GM18505 (cell line): ENCODE data around the gene GSG1L.

Source experiments
- ATAC-seq: cut with Tn5 transposase; IDR thresholded peaks from one replicate; pipeline ENCODE4 v1.9.1; 2021; ENCODE audit not compliant: unreplicated experiment
- POLR2A ChIP-seq: IDR thresholded peaks from 4 replicates; pipeline ENCODE4 v1.6.1; 2011; ENCODE audit warnings: borderline replicate concordance; ENCODE audit not compliant: insufficient read depth, insufficient read length; ENCODE audit errors: extremely low read depth

GSG1L gene

GRCh38 chr16:28003923-28004322 lies 59.6 kb downstream of the GSG1L start:
- no peak for ATAC-seq
- no peak for TF ChIP-seq POLR2A

GRCh38 chr16:28003021-28003865 lies 60.3 kb downstream of the GSG1L start:
- no peak for ATAC-seq
- no peak for TF ChIP-seq POLR2A

- ATAC-seq = no peak
- no peak for TF ChIP-seq POLR2A
Observed at GRCh38 chr16:28001642-28002041, 61.9 kb downstream of the GSG1L start.

DNA sequence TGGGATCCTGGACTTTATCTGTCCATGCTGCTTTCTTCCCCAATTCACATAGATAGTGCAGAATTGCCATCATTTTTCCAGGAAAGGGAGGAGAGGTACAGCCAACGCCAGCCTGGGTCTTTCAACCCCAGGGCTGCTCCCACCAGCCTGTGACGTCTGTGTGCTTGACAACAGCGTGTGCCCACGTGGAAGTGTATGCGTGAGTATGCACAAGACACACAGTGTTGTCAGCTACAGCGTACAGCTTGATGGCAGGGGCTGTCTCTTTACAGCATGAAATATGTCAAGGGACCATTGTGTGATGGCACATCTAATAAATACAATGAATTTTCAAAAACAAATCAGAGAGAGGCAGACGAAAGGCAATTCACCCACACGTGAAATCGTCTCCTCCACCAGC lies 62.3 kb downstream of the GSG1L start:
- no peak for TF ChIP-seq POLR2A
- ATAC-seq = no peak

GRCh38 chr16:28000314-28001169 lies 63.0 kb downstream of the GSG1L start:
- no peak for TF ChIP-seq POLR2A
- ATAC-seq = no peak

- ATAC-seq = no peak
- no peak for TF ChIP-seq POLR2A
Observed at GRCh38 chr16:27999687-28000086, 63.8 kb downstream of the GSG1L start.

DNA sequence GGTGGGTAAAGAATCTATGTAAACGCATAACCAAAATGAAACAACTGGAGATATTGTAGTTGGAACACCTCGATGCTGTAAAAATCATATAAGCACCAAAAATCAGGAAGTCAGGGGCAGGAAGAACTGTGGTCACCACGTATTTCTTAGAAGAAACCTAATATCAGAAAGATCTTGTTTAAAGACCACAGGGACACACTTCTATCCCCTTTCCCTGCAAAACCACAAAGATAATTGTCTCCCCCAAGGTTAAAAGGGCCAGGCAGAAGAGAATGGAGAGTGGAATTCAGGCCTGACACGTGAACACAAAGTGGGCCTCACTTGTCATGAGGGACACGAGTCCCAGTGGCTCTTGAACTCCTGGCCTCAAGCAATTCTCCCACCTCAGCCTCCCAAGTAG lies 68.1 kb downstream of the GSG1L start:
- no peak for TF ChIP-seq POLR2A
- ATAC-seq = no peak

- TF ChIP-seq POLR2A = no peak
- no peak for ATAC-seq
Observed at GRCh38 chr16:27994686-27995085, 68.8 kb downstream of the GSG1L start.

DNA sequence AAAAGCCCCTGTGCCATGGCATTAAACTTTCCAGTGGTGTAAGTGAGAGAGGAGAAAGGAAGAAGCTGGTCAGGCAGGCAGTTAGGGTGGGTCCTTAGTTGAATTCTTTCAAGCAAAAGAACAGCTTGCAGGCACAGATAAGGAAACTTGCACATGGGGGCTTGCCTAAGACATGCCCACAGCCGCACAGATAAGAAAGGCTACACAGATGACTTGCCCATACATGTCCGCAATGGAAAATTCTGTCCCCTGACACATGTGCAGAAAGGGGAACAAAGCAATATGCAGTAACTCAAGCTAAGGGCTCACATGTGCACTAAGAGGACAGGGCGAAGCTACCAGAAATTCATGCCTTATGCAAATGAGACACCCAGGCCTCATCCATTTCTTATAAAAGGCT lies 69.9 kb downstream of the GSG1L start:
- ATAC-seq = no peak
- no peak for TF ChIP-seq POLR2A

- no peak for TF ChIP-seq POLR2A
- ATAC-seq = no peak
Observed at GRCh38 chr16:27991876-27992275, 71.6 kb downstream of the GSG1L start.

GRCh38 chr16:27985981-27986380 lies 77.5 kb downstream of the GSG1L start:
- no peak for TF ChIP-seq POLR2A
- no peak for ATAC-seq

GRCh38 chr16:27984121-27984520 lies 79.4 kb downstream of the GSG1L start:
- no peak for TF ChIP-seq POLR2A
- ATAC-seq = no peak

- no peak for ATAC-seq
- TF ChIP-seq POLR2A = no peak
Observed at GRCh38 chr16:27983244-27983643, 80.3 kb downstream of the GSG1L start.

DNA sequence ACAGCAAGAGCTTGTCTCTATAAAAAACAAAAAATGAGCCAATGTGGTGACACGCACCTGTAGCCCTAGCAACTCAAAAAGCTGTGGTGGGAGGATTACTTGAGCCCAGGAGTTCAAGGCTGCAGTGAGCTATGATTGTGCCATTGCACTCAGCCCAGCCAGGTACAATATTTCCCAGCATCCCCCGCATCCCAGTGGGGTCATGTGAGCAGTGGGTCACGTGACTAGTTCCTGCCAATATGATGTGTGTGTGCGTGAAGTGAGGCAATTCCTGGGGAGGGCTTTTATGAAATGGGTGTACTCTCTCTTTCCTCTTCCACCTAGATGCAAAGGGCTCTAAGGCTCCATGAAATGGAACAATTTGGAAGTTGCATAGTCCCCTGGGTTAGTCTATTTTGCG lies 81.3 kb downstream of the GSG1L start:
- TF ChIP-seq POLR2A = no peak
- no peak for ATAC-seq
